CD4-positive, alpha-beta T cell treated with Interleukin-4 for 1 hour (primary cell): ENCODE measurements around the gene TMED4.
"Not testable (repeated sequence)": the region's sequence is repeated elsewhere in the genome, so short reads cannot be mapped to it uniquely, and the experiment has no call there.

Experiments
- DNase-seq, 2 donors: peaks; one replicate each; pipeline ENCODE4 v3.0.0-alpha.2; 2020 to 2022

Gene TMED4

DNA sequence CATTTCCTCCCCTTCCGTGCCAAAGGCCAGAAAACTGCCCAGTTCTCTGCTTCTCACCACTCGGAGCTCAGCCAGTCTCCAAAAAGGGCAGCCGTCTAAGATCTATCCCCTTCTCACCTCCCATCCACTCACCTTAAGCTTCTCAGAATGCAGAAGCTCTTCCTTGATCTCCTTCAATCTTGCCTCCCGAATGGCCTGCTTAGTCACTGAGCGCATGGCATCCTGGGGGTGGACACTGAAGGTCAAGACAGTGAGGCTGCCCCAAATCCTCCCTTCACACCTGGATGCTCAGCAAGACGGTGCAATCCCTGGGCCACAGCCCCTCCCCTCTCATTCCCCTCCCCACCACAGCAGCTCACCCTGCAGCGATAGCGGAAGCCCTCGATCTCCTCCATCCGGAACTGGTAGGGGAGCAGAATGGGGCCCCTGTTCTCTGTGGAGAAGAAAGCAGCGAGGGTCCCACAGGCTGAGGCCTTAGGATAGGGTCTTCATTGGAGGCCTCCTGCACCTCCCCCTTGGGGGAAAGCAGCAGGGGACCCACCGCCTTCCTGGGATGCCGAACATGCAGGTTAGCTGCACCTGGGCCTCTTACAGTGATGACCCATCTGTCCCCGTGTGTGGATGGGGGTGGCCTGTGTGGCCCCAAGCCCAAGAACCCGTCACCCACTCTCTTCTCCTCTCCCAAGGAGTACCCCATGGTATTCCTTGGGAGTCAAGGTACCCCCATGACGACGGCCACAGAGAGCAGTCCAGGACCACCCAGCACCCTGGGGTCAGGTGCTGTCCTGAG lies 13.1 kb downstream of the TMED4 start:
- no peak for DNase-seq

DNA sequence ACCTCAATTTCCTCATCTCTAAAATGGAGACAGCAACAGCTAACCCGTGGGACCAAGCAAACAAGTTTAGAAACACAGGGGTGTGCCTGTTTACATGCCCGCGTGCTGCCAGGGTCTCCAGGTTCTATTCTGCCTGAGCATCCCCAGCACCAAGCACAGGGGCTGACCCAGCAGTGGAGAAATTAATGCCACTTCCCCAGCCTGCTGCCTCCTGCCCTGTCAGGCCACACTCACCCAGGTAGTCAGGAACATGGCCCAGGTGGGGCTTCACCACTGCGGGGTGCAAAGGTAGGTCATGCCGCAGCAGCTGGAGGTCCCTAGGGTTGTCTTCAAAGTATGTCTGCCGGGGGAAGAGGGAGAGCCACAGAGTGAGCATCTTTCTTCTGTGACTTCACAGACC lies 14.1 kb downstream of the TMED4 start:
- DNase-seq = no peak

DNA sequence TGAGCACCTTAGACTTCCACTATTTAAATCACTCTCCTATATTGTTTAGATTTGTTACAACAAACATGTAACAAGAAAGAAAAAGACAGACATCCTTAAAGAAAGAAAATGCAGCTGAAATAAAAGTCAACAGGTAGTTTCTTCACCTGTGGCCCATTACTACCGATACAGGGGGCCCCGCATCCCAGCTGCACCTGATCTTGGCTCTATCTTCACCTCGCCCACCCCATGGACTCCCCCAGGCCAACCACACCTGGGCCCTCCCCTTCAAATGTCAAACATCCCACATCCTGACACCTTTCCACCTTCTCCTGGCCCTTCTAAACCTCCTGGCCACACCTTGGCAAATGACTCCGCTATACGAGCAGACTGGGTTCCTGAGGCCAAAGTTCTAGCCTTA lies 15.4 kb downstream of the TMED4 start:
- DNase-seq = no peak

DNA sequence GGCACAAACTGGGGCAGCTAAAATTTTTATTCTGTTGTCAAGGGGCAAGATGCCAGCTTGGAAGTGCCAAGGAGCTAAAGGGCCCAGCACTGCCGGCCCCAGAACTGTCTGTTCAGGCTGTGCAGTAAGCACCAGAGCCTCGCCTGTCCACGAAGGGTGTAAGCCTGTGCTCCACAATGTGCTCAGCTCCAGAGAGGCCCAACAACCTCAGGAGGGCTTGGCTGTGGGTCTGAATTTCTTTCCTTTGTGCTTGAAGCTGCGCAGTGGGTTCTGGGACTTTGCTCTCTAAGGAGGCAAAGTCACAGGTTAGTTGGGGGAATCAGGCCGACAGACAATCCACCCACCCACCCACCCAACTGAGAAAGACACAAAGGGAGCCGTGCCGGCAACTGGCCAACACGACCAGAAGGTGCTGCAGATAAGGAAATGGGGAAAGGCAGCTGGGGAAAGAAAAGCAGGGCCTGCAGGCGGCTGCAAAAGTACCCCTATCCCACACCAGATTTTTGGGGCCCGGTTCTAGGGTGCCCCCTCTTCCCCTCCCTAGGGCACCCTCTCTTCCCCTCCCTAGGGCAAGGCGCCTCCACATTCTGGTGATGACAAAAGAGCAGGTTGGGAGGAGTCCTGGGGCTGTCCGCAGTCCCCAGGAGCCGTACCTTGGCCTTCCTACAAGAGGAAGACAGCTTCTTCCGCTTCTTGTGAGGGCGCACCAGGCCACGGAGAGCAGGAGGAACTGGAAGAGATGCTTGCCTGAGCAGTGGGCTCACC lies 16.1 kb downstream of the TMED4 start:
- no peak for DNase-seq

DNA sequence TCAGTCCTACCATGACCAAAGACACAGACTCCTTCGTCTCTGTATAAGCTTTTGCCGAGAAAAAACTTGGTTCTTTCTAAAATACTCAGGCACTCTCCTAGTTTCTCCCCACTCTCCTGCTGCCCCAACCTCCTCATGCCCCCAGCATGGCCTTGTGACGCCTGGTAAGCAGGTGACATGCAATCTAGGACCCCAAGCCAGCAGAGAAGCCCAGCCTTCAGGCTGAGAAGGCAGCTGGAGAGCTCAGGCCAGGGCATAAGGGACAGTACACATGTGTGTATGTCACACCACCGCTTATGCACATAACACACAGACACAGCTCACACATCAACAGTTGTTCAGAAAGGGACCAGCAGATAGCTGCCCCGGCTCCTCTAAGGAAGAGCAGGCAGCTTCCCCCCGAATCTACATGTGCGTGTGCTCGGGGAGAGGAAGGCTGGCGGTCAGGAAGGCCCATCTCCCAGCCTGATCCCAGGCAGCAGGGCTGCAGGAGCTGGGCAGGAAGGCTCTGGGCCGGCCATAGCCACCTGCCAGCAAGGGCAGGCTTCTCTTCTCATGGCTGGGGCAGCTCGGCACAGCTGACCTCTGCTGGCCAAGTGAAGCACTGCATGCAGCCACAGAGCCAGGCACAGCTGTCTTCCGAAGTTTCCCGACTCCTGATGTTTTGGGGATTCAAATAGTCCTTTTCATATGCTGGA lies 16.8 kb downstream of the TMED4 start:
- DNase-seq = peak; percentile 64 to 65

DNA sequence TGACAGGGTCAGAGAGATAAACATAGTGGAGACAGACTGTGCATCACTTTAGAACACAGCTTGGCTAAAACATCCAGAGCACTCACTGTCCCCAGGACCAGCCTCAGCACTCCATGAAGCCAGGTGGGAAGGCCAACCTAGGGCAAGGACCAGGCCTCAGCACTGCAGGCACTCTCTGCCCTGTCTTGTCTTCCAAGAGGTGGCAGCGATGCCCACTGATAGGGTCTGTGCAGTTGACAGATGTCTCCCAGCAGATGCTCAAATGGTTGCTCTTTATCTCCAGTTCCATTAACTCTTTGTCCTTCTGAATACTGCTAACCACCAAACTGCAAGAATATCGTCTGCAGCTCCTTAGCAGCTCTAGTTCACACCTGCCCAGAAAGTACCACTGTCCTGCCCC lies 17.4 kb downstream of the TMED4 start:
- DNase-seq = no peak

DNA sequence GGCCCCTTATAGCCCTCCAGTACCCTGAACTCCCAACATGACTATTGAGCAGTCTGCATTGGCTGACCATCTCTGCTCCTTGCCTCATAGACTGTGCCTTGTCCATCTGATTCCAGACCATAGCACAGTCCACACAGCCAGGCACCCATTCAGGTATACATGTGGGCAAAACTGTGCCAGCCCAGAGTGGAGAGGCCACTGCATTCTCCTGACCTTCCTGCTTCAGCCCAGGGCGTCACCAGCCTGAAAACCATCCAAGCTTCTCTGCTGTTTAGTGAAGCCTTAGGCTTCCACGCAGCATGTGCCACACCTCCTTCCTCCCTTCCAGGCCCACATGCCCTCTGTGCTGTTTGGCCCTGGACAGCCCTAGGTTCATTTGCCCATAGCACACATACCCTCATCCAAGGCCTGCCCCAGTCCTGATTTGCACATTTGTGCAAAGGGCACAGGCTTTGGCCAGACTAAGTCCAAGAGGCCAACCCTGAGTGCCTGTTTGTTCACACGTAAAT lies 18.8 kb downstream of the TMED4 start:
- DNase-seq = no peak

DNA sequence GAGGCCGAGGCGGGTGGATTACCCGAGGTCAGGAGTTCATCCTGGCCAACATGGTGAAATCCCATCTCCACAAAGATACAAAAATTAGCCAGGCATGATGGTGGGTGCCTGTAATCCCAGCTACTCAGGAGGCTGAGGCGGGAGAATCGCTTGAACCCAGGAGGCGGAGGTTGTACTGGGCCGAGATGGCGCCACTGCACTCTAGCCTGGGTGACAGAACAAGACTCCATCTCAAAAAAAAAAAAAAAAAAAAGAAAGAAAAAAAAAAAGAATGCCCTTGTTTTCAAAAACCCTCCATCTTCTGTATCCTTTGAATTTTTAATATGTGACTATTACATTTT lies 19.4 kb downstream of the TMED4 start:
- DNase-seq = not testable (repeated sequence)

DNA sequence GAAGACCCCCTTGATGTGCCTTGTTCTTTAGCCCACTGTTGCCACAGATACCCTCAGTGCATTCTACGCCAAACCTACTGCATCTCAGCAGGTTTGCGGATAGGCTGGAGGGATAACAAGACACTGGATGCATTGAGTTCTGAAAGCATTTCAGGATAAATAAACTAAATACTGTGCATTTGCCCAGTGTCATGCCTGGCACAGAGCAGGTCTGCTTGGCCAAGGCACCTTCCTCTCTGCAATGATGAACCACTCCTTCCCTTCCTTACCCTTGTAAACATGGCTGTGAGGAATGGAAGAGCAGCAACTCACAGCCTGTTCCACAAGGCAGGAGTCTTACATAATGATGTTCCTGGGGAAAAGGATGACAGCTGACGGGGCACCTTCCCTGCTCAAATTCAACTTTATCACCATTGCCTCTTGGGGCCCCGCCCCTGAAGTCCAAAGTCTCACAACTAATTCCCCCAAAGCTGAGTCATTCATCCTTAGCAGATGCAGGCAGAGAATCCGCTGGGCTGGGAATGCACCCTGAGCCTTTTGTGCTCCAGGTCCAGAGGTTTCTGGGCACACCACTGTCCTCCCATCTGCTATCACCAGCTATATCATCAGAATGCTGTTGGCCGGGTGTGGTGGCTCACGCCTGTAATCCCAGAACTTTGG lies 19.9 kb downstream of the TMED4 start:
- no peak for DNase-seq

DNA sequence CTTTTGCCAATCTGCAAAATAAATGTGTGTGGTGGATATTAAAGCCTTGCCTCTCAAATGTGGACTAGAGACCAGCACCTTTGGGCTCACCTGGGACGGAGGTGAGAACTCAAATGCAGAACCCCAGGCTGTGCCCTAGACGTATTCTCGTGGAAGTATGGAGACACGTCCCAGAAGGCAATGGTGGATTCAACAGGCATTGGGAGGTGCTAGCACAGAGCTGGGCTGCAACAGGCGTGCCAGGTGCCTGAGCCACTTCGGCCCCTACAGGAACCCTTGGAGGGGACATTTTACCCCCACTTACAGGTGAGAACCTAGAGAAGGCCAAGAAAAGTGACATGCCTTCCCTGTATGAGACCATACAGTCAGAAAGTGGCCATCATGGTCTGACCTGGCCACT lies 20.6 kb downstream of the TMED4 start:
- peak in 1 of 2 donors; percentile 2 for DNase-seq

DNA sequence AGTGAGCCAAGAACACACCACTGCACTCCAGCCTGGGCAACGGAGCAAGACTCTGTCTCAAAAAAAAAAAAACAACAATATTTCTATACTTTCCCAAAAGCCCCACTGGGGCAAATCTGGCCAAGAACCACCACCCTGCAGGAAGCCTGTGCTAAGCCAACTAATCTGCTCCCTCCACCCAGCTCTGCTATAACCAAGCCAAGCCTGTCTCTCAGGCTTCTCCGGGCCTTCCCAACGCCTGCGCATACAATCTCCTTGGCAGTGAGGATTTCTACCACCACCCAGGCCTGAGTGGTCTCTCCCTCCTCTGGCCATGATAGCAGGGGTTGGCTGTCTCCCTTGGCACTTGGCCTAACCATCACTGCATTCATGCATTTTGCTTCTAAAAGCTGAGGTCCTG lies 22.5 kb downstream of the TMED4 start:
- DNase-seq = no peak

DNA sequence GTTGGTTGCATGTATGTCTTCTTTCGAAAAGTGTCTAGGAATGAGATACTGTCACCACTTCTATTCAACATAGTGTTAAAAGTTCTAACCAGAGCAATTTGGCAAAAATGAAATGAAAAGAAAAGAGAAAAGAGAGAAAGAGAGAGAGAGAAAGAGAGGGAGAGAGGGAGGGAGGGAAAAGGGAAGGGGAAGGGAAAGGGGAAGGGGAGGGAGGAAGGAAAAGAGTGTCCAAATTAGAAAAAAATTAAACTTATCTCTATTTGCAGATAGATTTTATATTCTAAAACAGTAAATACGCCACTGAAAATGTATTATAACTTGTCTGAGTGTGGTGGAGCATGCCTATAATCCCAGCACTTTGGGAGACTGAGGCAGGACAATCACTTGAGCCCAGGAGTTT lies 24.5 kb downstream of the TMED4 start:
- no peak for DNase-seq

DNA sequence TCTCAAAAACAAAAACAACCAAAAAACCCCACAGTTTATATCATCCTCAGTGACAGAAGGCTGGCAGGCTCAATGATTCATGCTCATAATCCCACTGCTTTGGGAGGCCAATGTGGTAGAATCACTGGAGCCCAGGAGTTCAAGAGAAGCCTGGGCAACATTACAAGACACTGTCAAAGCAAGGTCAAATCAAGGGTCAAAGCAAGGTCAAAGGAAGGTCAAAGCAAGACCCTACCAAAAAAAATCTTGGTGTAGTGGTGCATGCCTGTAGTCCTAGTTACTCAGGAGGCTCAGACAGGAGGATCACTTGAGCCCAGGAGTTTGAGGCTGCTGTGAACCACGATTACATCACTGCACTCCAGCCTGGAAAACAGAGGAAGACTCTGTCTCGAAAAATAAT lies 26.7 kb downstream of the TMED4 start:
- no peak for DNase-seq

DNA sequence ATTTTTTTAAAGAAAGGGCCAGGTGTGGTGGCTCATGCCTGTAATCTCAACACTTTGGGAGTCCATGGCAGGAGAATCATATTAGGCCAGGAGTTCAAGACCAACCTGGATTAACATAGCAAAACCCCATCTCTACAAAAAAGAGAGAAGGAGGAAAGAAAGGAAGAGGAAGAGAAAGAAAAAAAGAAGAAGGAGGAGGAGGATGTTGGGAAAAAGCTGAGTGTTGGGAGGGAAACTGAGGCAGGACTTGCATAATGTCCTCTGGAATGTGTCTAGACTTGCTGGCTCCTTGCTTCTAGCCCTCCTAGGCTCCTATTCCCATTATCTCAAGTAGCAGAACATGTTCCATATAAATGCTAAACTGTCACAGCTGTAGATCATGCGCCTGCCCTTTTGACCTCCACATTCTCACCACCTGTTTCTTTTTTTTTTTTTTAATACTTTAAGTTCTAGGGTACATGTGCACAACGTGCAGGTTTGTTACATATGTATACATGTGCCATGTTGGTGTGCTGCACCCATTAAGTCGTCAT lies 29.5 kb downstream of the TMED4 start:
- not testable (repeated sequence) for DNase-seq

DNA sequence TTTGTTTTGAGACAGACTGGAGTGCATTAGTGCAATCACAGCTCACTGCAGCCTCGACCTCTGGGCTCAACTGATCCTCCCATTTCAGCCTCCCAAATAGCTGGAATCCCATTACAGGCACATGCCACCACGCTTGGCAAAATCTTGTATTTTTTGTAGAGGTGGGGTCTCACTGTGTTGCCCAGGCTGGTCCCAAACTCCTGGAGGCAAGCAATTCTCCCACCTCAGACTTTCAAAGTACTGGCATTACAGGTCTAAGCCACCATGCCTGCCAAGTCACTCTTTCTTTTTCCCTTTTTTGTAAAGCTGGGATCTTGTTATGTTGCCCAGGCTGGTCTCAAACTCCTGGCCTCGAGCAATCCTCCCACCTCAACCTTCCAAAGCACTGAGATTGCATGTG lies 32.6 kb downstream of the TMED4 start:
- no peak for DNase-seq

DNA sequence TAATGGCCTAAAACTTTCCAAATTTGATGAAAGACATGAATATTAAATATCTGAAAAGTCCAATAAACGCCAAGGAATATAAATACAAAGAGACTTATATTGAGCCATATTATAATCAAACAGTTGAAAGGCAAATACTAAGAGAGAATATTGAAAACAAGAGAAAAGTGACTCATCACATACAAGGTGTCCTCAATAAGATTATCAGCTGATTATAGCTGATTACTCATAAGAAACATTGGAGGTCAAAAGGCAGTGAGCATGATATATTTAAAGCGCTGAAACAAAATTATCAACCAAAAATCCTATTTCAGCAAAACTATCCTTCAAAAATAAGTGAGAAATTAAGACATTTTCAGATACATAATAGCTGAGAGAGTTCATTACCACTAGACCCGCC lies 33.1 kb downstream of the TMED4 start:
- DNase-seq = no peak

DNA sequence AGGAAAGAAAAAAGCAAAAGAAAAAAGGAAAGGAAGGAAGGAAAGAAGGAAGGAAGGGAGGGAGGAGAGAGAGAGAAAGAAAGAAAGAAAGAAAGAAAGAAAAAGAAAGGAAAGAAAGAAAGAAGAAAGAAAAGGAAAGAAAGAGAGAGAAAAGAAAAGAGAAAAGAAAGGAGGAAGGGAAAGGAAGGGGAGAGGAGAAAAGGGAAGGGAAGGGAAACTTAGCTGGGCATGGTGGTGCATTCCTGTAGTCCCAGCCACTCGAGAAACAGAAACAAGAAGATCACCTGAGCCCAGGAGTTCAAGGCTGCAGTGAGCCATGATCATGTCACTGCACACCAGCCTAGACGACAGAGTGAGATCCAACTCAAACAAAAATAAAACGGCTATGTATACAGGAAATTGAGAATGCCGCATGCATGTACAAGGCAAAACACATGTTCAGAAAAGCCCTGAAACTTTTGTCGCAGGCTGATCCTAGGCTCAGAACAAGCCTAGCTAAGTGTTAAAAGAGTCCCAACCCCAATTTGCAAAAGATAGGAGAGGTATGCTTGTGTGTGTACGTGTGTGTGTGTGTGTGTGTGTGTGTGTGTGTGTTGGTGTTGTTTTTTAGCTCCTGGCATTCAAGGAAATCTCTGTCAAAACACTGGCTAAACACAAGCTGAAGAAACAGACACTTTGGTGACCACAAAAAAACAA lies 34.3 kb downstream of the TMED4 start:
- DNase-seq = no peak

DNA sequence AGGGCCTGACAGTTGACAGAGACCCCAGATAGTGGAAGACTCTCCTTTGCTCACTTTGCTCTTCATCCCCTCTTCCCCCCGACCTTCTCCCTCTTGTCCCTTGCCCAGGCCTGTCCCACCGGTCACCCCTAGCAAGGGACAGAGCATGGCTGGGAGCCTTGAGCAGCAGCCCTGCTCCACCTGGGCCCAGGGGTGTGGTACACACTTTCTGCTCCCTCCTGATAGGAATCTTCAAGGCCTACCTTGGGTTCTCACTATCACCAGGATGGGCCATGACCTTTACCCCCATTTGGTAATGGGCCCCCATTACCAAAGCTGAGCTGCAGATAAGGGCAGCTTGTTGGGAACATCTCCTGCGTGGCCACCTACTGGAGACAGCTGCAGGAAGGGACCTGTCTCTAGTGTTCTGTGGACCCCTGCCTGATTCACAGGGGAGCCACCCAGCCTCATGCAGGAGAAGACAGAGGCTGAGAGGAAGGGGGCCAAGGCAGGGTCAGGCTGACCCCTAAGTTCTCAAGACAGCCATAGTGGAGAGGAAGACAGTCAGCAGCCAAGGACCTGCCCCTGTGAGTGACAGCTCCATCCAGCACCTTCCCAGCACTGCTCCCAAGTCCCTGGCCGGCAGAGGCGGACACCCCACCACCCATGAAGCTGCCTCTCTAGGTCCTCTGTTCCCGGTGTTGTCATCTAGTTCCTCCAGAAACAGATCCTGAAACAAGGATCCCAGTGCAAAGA lies 40.0 kb downstream of the TMED4 start:
- DNase-seq = no peak

DNA sequence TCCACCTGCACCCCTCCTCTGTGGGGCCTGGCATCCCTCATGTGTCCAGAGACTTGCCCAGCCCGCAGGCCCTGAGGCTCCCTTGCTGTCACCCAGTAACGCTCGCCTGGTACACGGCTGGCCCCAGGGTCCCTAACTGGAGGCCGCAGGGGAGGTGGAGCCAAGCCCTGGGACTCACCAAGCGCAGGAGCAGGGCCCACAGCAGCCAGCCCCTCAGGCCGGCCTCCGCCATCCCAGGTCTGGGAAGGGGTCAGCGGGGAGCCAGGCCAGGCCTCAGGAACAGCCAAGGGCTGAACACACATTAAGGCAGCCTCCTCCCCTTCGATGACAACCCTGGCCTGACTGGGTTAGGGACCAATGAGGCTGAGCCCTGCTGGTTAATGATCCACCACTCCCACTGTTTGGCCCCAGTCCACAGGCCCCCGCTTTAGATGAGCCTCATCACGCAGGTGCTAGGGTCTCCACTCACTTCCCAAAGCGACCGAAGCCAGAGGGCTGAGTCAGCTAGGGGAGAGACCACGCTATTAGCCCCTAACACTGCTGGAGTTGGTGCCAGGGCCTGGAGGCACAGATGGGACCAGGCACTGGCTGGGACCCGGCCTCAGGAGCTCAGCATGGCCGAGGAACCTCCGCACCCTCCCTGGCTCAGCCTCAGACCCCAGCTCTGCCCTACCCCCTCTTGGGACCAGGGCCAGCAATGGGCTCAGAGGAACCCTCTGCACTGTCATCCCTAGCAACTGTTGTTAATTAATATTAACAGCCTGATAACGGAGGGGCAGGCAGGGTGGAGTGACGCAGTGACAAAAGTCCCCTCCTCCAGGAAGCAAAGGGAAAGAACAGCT lies 40.8 kb downstream of the TMED4 start, which contains the start of gene NPC1L1:
Gene NPC1L1, minus strand, starts transcription at position 303 of the 842 bp plus-strand sequence. Its CDS starts 71 bp downstream, at position 232.
- no peak for DNase-seq

DNA sequence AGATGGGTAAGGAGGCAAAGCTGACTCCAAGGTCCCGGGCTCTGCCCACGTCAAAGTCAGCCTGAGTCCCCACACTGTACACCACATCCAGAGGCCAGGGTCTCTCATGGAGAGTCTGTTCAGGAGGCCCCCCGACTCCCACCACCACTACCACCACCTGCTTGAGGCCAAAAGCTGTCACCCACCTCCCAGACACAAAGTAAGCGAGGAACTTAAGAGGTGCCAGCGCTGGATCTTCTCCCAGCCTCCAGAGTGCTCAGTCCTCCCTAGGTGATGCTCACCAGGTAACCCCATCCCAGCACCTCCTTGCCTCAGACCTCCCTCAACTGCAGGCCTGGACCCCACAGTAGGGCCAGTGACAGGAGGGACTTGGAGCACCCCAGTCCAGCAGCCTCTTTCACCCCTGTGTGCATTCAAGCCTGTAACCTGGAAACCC lies 41.4 kb downstream of the TMED4 start:
- no peak for DNase-seq
